Chondrocyte (in vitro differentiated cells): Measurements from ENCODE around the gene CEMP1. TPM values are rescaled to one million over a fixed set of nuclear protein-coding genes. Genes with fewer than 3 reads are reported as not detected.

Experiments used
- DNase-seq: peaks from one replicate; pipeline ENCODE4 v3.0.0; 2021; ENCODE audit warnings: mixed read lengths, low spot score
- H3K27ac Mint-ChIP-seq: one replicate; pipeline ENCODE4 v1.8.0; 2021; ENCODE audit warnings: mild to moderate bottlenecking, moderate library complexity, mixed read lengths; ENCODE audit not compliant: unreplicated experiment
- H3K27me3 Mint-ChIP-seq: 2 replicates; pipeline ENCODE4 v1.8.0; 2021; ENCODE audit warnings: low read depth, mixed read lengths
- H3K36me3 Mint-ChIP-seq: 2 replicates; pipeline ENCODE4 v1.8.0; 2021; ENCODE audit warnings: low read depth, mixed read lengths
- H3K4me1 Mint-ChIP-seq: 2 replicates; pipeline ENCODE4 v1.8.0; 2021; ENCODE audit warnings: low read depth, mild to moderate bottlenecking, mixed read lengths
- H3K4me3 Mint-ChIP-seq: one replicate; pipeline ENCODE4 v1.8.0; 2021; ENCODE audit warnings: mild to moderate bottlenecking, moderate library complexity, mixed read lengths; ENCODE audit not compliant: unreplicated experiment
- H3K9me3 Mint-ChIP-seq: 2 replicates; pipeline ENCODE4 v1.8.0; 2021; ENCODE audit warnings: low read depth, mixed read lengths
- total RNA-seq: library from RNA; stranded (reverse); gene quantifications from 3 replicates; pipeline ENCODE4 v1.2.1, GENCODE V29; 2021
- TF ChIP-seq, protein P1 (sequence below): fragments of 200-600 bp; sonication (generic); IDR thresholded peaks from 2 replicates; pipeline ENCODE4 v1.5.0; 2021; ENCODE audit warnings: antibody characterized with exemption, mild to moderate bottlenecking, moderate library complexity

Gene CEMP1
- total RNA-seq, 1 donor from 2014 or later = not detected

DNA sequence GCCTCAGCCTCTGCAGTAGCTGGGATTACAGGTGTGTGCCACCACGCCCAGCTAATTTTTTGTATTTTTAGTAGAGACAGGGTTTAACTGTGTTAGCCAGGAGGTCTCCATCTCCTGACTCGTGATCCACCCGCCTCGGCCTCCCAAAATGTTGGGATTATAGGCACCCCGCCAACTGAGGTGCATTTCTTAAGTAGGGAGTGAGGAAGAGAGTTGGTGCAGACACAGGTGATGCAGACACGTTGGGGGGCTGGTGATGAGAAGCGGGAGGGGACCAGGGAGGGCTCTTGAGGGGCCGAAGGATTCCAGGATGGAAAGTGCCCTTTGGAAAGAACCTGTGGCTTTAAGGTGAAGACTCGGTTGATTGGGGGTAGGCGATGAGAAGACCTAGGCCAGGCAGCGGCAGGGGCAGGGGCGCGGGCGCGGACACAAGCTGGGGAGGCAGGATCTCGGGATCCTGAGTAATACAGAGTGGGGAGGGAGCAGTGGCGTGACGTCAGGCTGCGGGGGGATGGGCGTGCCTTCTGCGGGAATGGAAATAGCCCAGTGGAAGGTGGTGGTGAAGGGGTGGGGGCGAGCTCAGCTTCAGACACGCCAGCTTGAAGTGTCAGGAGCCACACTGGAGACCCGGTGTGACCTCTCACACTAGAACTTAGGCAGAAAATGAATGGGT, 19.9 kb downstream of the CEMP1 start:
- Mint-ChIP-seq H3K36me3 (no peaks in the 10 kb centered on the region), H3K4me3 (no peak overlapping the region), H3K4me1 (peaks cover 21% of the 10 kb centered on the region), H3K9me3 (no peaks in the 10 kb centered on the region), H3K27ac (no peak overlapping the region), H3K27me3 (no peaks in the 10 kb centered on the region)
- no peak for DNase-seq
- TF ChIP-seq, protein P1, sequence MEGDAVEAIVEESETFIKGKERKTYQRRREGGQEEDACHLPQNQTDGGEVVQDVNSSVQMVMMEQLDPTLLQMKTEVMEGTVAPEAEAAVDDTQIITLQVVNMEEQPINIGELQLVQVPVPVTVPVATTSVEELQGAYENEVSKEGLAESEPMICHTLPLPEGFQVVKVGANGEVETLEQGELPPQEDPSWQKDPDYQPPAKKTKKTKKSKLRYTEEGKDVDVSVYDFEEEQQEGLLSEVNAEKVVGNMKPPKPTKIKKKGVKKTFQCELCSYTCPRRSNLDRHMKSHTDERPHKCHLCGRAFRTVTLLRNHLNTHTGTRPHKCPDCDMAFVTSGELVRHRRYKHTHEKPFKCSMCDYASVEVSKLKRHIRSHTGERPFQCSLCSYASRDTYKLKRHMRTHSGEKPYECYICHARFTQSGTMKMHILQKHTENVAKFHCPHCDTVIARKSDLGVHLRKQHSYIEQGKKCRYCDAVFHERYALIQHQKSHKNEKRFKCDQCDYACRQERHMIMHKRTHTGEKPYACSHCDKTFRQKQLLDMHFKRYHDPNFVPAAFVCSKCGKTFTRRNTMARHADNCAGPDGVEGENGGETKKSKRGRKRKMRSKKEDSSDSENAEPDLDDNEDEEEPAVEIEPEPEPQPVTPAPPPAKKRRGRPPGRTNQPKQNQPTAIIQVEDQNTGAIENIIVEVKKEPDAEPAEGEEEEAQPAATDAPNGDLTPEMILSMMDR = no peak

DNA sequence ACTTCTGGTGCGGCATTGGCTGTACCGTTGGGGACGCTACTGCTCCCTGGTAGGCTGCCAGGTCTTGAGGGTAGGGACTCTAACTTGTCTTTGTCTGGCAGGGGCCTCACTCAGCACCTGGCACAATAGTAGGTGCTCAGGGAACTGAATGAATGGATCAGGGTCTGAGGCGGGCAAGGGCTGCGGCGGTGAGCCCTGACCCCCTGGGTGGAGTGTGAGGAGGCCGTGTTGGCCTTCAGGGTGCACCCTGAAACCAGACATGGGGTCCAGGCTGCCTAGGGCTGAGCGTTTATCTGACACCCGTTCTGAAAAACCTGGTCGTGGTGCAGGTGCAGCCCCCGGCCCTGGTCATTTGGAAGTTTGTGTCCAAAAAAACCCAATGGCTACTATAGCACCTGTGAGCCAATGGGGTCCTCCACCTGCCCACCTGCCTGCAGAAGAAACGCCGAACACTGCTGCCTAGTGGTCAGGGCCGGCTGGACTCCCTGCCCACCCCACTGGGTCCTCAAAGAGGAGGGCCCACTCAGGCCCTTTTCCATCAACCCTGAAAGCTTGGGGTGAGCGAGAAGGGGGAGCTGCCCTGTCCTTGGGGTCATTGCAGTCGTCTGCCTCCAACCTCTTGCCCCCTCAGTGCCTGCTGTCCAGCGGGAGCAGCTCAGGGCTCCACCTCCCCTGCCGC, 22.3 kb downstream of the CEMP1 start:
- Mint-ChIP-seq H3K9me3 (no peaks in the 10 kb centered on the region), H3K36me3 (no peaks in the 10 kb centered on the region), H3K4me1 (peaks cover 7% of the 10 kb centered on the region)

DNA sequence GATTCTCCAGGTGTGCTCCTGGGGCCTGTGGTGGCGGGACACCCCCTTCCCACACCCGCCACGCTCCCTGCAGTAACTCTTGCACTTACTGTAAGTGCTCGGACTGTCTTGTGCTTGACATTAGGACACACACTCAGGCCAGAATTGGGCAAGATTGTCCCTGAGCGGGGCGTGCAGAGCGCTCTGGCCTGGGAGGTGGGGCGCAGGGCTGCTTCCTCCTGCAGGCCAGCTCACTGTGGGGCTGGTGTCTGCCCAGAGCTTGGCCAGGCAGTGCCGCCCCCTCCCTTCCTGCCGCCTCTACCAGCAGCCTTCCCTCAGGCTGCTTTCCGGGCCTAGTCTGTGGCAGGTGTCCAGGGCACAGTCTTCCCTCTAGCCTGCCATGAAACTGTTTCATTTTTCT, 23.5 kb downstream of the CEMP1 start:
- H3K27ac Mint-ChIP-seq = no peak overlapping the region
- DNase-seq = no peak
- TF ChIP-seq, protein P1 = no peak
- H3K4me3 Mint-ChIP-seq = no peak overlapping the region
- H3K36me3 Mint-ChIP-seq = no peaks in the 10 kb centered on the region
- peaks cover 4% of the 10 kb centered on the region for H3K4me1 Mint-ChIP-seq
- H3K9me3 Mint-ChIP-seq = no peaks in the 10 kb centered on the region
- no peaks in the 10 kb centered on the region for H3K27me3 Mint-ChIP-seq

More for the DNA sequence above, 22.3 kb downstream of the CEMP1 start:
- TF ChIP-seq, protein P1 = no peak
- no peaks in the 10 kb centered on the region for H3K27me3 Mint-ChIP-seq
- no peak for DNase-seq
- no peak overlapping the region for H3K27ac Mint-ChIP-seq
- no peak overlapping the region for H3K4me3 Mint-ChIP-seq

DNA sequence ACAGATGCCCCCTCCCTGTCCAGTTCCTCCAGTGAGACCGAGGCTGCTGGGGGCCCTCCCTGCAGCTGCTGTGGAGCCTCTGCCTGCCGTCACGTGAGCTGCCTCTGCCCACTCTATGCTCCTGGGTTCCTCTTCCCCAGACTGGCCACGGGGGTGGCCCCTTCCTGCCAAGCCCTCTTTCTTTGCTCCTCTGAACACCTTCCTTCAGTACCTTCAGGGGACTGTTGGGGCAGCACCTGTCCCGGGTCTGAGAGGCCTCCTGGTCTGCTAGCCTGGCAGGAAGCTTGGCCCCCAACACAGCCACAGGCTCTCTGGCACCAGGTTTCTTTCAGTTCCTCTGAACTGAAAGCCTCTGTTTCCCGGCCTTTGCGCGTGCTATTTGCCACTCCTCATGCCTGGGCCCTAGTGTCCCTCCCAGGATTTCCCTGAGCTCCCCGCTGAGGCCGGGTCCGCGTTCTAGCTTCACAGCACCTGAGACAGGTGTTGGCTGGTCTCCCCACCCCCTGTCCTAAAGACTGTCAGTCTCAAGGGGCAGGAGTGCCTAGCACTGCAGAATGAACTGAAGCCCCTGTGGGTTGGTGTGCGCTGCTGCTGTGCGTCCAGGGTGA, 24.1 kb downstream of the CEMP1 start:
- Mint-ChIP-seq H3K4me1 (peaks cover 6% of the 10 kb centered on the region), H3K27me3 (no peaks in the 10 kb centered on the region), H3K27ac (no peak overlapping the region), H3K4me3 (no peak overlapping the region), H3K36me3 (no peaks in the 10 kb centered on the region), H3K9me3 (no peaks in the 10 kb centered on the region)
- no peak for DNase-seq
- TF ChIP-seq, protein P1 = no peak

DNA sequence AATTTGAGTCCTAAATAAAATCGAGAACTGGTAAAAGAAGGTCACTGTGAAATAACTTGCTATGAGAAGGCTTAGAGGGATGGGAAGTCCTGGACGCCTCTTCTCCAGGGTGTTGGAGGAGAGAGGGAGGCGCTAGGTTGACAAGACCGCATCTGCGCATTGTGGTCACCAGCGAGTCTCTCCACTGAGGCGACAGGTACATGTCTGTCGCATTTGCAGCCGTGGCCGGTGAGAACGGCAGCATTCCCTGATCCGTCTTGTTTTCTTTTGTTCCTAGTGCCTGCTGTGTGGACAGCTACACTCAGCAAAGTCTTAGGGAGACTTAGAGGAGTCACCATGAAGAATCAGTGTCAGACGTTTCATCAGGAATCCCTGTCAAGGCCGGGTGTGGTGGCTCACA, 25.5 kb downstream of the CEMP1 start:
- Mint-ChIP-seq H3K27ac (no peak overlapping the region), H3K9me3 (no peaks in the 10 kb centered on the region)
- no peak for DNase-seq

More for the DNA sequence above, 25.5 kb downstream of the CEMP1 start:
- no peak overlapping the region for H3K4me3 Mint-ChIP-seq
- TF ChIP-seq, protein P1 = no peak
- H3K4me1 Mint-ChIP-seq = peaks cover 14% of the 10 kb centered on the region
- no peaks in the 10 kb centered on the region for H3K36me3 Mint-ChIP-seq
- no peaks in the 10 kb centered on the region for H3K27me3 Mint-ChIP-seq
